Activated CD8-positive, alpha-beta T cell treated with anti-CD3 and anti-CD28 coated beads for 36 hours (primary cell): ENCODE results near the gene CDA. TPM values are rescaled to one million over a fixed set of nuclear protein-coding genes. Genes with fewer than 3 reads are reported as not detected.

Source experiments
- ATAC-seq: fragments of 200-7000 bp; cut with Tn5 transposase; one replicate; pipeline ENCODE4 v1.10.0; 2021; ENCODE audit warnings: mild to moderate bottlenecking, moderate library complexity
- CTCF ChIA-PET: fragments of 350-600 bp; sonication (Branson Sonifier 250); formaldehyde crosslinking; loops from one replicate; lab custom pipeline; 2021; ENCODE audit warnings: antibody characterized with exemption; lab: Charles Lee
- POLR2A ChIA-PET: fragments of 350-600 bp; sonication (Branson Sonifier 250); formaldehyde crosslinking; loops from one replicate; lab custom pipeline; 2021; ENCODE audit warnings: antibody characterized with exemption; lab: Charles Lee
- DNase-seq: peaks from one replicate; pipeline ENCODE4 v3.0.0-alpha.2; 2020
- H3K27ac Mint-ChIP-seq: one replicate; pipeline ENCODE4 v1.8.0; 2021; ENCODE audit warnings: mild to moderate bottlenecking, mixed read lengths
- H3K27me3 Mint-ChIP-seq: one replicate; pipeline ENCODE4 v1.8.0; 2021; ENCODE audit warnings: mixed read lengths
- H3K36me3 Mint-ChIP-seq: one replicate; pipeline ENCODE4 v1.8.0; 2021; ENCODE audit warnings: low read depth, mixed read lengths
- H3K4me1 Mint-ChIP-seq: one replicate; pipeline ENCODE4 v1.8.0; 2021; ENCODE audit warnings: low read depth, mixed read lengths
- H3K4me3 Mint-ChIP-seq: one replicate; pipeline ENCODE4 v1.8.0; 2021; ENCODE audit warnings: mild to moderate bottlenecking, moderate library complexity, mixed read lengths
- H3K9me3 Mint-ChIP-seq: one replicate; pipeline ENCODE4 v1.8.0; 2021; ENCODE audit warnings: mixed read lengths
- CTCF ChIP-seq: fragments of 200-600 bp; IDR thresholded peaks from one replicate; pipeline ENCODE4 v1.8.0; 2022; ENCODE audit warnings: antibody characterized with exemption, mild to moderate bottlenecking
- intact Hi-C: fragments of 100-400 bp; cut with micrococcal nuclease; formaldehyde crosslinking; loops from one replicate; pipeline ENCODE4 v1.10.0; 2022
- total RNA-seq, 2 experiments: library from RNA; stranded (reverse); gene quantifications; one replicate each; pipeline ENCODE4 v1.2.3, GENCODE V29; 2021

Gene CDA
- total RNA-seq, 2 experiments from 2014 or later = not detected

- no peaks in the 10 kb centered on the region for H3K4me1 Mint-ChIP-seq
- ATAC-seq (no peak), DNase-seq (no peak)
- H3K36me3 Mint-ChIP-seq = no peaks in the 10 kb centered on the region
- ChIA-PET POLR2A (interaction anchor here (0.5 to 0.7 kb wide), 2 partner anchors 142 to 610 kb away, joined by 3 read pairs; partner anchors contain the start of gene KIF17), CTCF (interaction anchor here (1.1 to 3.4 kb wide), 7 partner anchors 9 to 63 kb away, joined by 3 to 31 read pairs (median 4); partner anchors contain the start of gene PINK1)
- H3K27ac Mint-ChIP-seq = no peak overlapping the region
- intact Hi-C loops = no loop called here
- H3K9me3 Mint-ChIP-seq = peaks cover 5% of the 10 kb centered on the region
- no peak overlapping the region for H3K4me3 Mint-ChIP-seq
- TF ChIP-seq CTCF = no peak
- peaks cover 17% of the 10 kb centered on the region for H3K27me3 Mint-ChIP-seq
These were observed 13.2 kb upstream of the CDA start for GRCh38 chr1:20575541-20576336.

- intact Hi-C loops = no loop called here
- no peaks in the 10 kb centered on the region for H3K4me1 Mint-ChIP-seq
- no peak for ATAC-seq
- no peak for DNase-seq
- CTCF ChIA-PET = no interaction called here
- H3K27ac Mint-ChIP-seq = no peak overlapping the region
- peaks cover 9% of the 10 kb centered on the region for H3K27me3 Mint-ChIP-seq
- H3K9me3 Mint-ChIP-seq = no peaks in the 10 kb centered on the region
- POLR2A ChIA-PET = no interaction called here
- no peak overlapping the region for H3K4me3 Mint-ChIP-seq
- TF ChIP-seq CTCF = no peak
- H3K36me3 Mint-ChIP-seq = no peaks in the 10 kb centered on the region
These were observed 10.8 kb upstream of the CDA start for GRCh38 chr1:20578062-20578461.

GRCh38 chr1:20578721-20579395, 10.0 kb upstream of the CDA start:
- ATAC-seq = no peak
- CTCF ChIA-PET = no interaction called here
- POLR2A ChIA-PET = no interaction called here
- no peak overlapping the region for H3K27ac Mint-ChIP-seq
- no peak for DNase-seq
- no peak for TF ChIP-seq CTCF
- H3K27me3 Mint-ChIP-seq = peaks cover 2% of the 10 kb centered on the region
- intact Hi-C loops = no loop called here
- no peaks in the 10 kb centered on the region for H3K36me3 Mint-ChIP-seq
- H3K9me3 Mint-ChIP-seq = no peaks in the 10 kb centered on the region
- no peaks in the 10 kb centered on the region for H3K4me1 Mint-ChIP-seq
- no peak overlapping the region for H3K4me3 Mint-ChIP-seq

GRCh38 chr1:20584890-20585289, 4.0 kb upstream of the CDA start:
- no peak overlapping the region for H3K27ac Mint-ChIP-seq
- ATAC-seq (no peak), DNase-seq (no peak)
- ChIA-PET CTCF (no interaction called here), POLR2A (no interaction called here)
- TF ChIP-seq CTCF = no peak
- H3K4me1 Mint-ChIP-seq = no peaks in the 10 kb centered on the region
- no peaks in the 10 kb centered on the region for H3K36me3 Mint-ChIP-seq
- H3K9me3 Mint-ChIP-seq = no peaks in the 10 kb centered on the region
- H3K4me3 Mint-ChIP-seq = no peak overlapping the region
- intact Hi-C loops = no loop called here
- H3K27me3 Mint-ChIP-seq = peaks cover 31% of the 10 kb centered on the region
